HEK293T (cell line): ENCODE measurements around the gene TXNRD1.

Source experiments
- CTCF ChIA-PET: fragments of 350-600 bp; formaldehyde crosslinking; extraction: SDS; loops from one replicate; lab custom pipeline; 2021; ENCODE audit warnings: antibody characterized with exemption, inconsistent platforms; lab: Yijun Ruan, JAX
- POLR2A ChIA-PET: fragments of 350-600 bp; formaldehyde crosslinking; extraction: SDS; loops from one replicate; lab custom pipeline; 2020; ENCODE audit warnings: antibody characterized with exemption, inconsistent platforms; lab: Yijun Ruan, JAX
- DNase-seq: peaks from one replicate; pipeline ENCODE4 v3.0.0; 2012; ENCODE audit warnings: mixed read lengths; ENCODE audit errors: extremely low spot score
- ARNT ChIP-seq: fragments of 450-650 bp; IDR thresholded peaks from 2 replicates; pipeline ENCODE4 v1.6.1; 2017; ENCODE audit warnings: mild to moderate bottlenecking
- BHLHE40 ChIP-seq: fragments of 450-650 bp; IDR thresholded peaks from 2 replicates; pipeline ENCODE4 v1.6.1; 2016; ENCODE audit warnings: mild to moderate bottlenecking, moderate library complexity, borderline replicate concordance
- CTBP1 ChIP-seq: fragments of 450-650 bp; IDR thresholded peaks from 2 replicates; pipeline ENCODE4 v1.6.1; 2016; ENCODE audit warnings: borderline replicate concordance
- ELF4 ChIP-seq: fragments of 450-650 bp; IDR thresholded peaks from 2 replicates; pipeline ENCODE4 v1.6.1; 2017; ENCODE audit warnings: antibody characterized with exemption
- FOXA1 ChIP-seq: fragments of 450-650 bp; IDR thresholded peaks from 2 replicates; pipeline ENCODE4 v1.6.1; 2016; ENCODE audit warnings: mild to moderate bottlenecking
- FOXK2 ChIP-seq: fragments of 450-650 bp; IDR thresholded peaks from 2 replicates; pipeline ENCODE4 v1.6.1; 2016; ENCODE audit warnings: mild to moderate bottlenecking
- FOXM1 ChIP-seq: fragments of 450-650 bp; IDR thresholded peaks from 2 replicates; pipeline ENCODE4 v1.6.1; 2017; ENCODE audit warnings: mild to moderate bottlenecking, borderline replicate concordance
- HDGF ChIP-seq: fragments of 450-650 bp; IDR thresholded peaks from 2 replicates; pipeline ENCODE4 v1.6.1; 2017; ENCODE audit warnings: antibody characterized with exemption, borderline replicate concordance
- L3MBTL2 ChIP-seq: fragments of 450-650 bp; conservative IDR thresholded peaks from 2 replicates; pipeline ENCODE4 v1.6.1; 2016; ENCODE audit warnings: mild to moderate bottlenecking
- LEF1 ChIP-seq: fragments of 450-650 bp; IDR thresholded peaks from 2 replicates; pipeline ENCODE4 v1.6.1; 2017; ENCODE audit warnings: mild to moderate bottlenecking, borderline replicate concordance
- NFRKB ChIP-seq: fragments of 450-650 bp; IDR thresholded peaks from 2 replicates; pipeline ENCODE4 v1.6.1; 2016; ENCODE audit warnings: mild to moderate bottlenecking, moderate library complexity
- SP1 ChIP-seq: fragments of 450-650 bp; IDR thresholded peaks from 2 replicates; pipeline ENCODE4 v1.6.1; 2017
- SUZ12 ChIP-seq: fragments of 450-650 bp; IDR thresholded peaks from 2 replicates; pipeline ENCODE4 v1.6.1; 2016; ENCODE audit warnings: mild to moderate bottlenecking
- TARDBP ChIP-seq: fragments of 450-650 bp; IDR thresholded peaks from 2 replicates; pipeline ENCODE4 v1.6.1; 2016
- ZNF384 ChIP-seq: fragments of 450-650 bp; IDR thresholded peaks from 2 replicates; pipeline ENCODE4 v1.6.1; 2016
- TF ChIP-seq, protein P1 (sequence below): fragments of 450-650 bp; IDR thresholded peaks from 2 replicates; pipeline ENCODE4 v1.6.1; 2016

The TXNRD1 gene

DNA sequence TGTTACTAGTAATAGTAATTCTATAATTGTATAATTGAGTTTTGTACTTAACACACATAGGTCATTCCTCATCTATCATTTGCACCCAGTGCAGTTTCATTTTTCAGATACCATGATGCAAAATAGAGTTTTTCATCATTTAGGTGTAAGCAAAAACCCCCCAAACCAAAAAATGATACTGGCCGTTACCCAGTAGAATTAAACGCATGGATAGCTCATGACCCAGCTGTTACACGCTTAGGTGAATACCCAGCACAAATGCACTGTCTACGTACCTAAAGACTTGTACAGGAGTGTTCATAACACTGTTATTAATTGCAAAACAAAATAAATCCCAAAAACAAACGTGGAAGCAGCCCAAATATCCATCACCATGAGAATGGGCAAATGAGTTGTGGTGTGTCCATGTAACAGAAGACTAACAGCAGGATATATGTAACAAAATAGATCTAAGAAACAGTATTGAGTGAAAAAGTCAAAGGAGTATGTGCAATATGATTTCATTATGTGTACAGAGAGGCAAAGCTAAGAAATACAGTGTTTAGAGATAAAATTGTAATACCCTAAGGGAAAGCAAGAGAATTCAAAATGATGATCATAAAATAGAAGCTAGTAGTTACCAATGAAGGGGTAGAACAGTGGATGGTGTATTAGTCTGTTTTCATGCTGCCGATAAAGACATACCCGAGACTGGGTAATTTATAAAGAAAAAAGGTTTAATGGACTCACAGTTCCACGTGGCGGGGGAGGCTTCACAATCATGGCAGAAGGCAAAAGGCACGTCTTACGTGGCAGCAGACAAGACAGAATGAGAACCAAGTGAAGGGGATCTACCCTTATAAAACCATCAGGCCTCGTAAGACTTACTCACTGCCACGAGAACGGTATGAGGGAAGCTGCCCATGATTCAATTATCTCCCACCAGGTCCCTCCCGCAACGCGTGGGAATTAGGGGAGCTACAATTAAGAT lies 137.7 kb downstream of the TXNRD1 start:
- TF ChIP-seq FOXM1 (no peak), CTBP1 (no peak), LEF1 (no peak), SUZ12 (no peak), NFRKB (no peak), L3MBTL2 (no peak), SP1 (no peak), ZNF384 (no peak), ARNT (no peak), TARDBP (no peak), FOXA1 (no peak)
- CTCF ChIA-PET = interaction anchor here (0.6 kb wide), 1 partner anchor 1116 kb away, joined by 4 read pairs; no protein-coding TSS in a partner anchor
- DNase-seq = no peak
- POLR2A ChIA-PET = no interaction called here

DNA sequence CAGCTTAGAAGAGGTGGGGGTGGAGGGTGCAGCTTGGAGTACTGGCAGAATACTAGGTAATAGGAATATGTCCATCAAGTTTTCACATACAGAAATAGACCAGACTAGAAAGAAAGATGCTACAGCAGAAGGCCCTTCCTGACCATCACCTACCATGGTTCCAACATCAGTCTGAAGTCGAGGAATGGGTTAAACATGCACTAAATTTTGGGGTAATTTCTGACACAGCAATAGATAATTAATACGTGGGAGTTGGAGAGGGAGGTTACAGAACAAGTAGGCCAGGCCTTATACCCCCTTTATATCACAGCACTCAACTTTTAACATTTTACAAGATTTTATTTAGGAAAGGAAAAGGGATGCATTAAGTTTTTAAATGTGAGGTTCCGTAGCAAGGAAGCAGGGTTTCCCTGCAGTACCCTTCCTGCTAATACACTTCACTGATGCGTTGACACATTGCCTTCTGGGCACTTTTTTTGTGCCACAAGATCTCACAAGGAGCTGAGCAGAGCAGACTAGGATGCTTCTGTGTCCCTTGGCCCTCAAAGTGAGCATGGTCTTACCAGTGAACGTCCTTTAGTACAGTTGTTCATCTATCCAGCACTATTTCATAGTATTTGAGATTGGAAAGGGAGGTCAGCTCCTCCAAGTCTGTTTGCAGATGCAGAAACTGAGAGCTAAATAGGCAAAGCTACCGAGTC lies 138.7 kb downstream of the TXNRD1 start:
- POLR2A ChIA-PET = no interaction called here
- no peak for DNase-seq
- no peak for TF ChIP-seq HDGF
- TF ChIP-seq ZNF384 = no peak
- no peak for TF ChIP-seq FOXK2
- TF ChIP-seq, protein P1, sequence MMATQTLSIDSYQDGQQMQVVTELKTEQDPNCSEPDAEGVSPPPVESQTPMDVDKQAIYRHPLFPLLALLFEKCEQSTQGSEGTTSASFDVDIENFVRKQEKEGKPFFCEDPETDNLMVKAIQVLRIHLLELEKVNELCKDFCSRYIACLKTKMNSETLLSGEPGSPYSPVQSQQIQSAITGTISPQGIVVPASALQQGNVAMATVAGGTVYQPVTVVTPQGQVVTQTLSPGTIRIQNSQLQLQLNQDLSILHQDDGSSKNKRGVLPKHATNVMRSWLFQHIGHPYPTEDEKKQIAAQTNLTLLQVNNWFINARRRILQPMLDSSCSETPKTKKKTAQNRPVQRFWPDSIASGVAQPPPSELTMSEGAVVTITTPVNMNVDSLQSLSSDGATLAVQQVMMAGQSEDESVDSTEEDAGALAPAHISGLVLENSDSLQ = no peak
- TF ChIP-seq SP1 = no peak
- no peak for TF ChIP-seq BHLHE40
- no peak for TF ChIP-seq SUZ12
- TF ChIP-seq L3MBTL2 = no peak
- TF ChIP-seq TARDBP = no peak
- TF ChIP-seq ARNT = no peak
- TF ChIP-seq ELF4 = no peak
- no peak for TF ChIP-seq FOXA1
- no peak for TF ChIP-seq NFRKB
- no peak for TF ChIP-seq LEF1
- no peak for TF ChIP-seq FOXM1
- TF ChIP-seq CTBP1 = no peak
- CTCF ChIA-PET = no interaction called here

DNA sequence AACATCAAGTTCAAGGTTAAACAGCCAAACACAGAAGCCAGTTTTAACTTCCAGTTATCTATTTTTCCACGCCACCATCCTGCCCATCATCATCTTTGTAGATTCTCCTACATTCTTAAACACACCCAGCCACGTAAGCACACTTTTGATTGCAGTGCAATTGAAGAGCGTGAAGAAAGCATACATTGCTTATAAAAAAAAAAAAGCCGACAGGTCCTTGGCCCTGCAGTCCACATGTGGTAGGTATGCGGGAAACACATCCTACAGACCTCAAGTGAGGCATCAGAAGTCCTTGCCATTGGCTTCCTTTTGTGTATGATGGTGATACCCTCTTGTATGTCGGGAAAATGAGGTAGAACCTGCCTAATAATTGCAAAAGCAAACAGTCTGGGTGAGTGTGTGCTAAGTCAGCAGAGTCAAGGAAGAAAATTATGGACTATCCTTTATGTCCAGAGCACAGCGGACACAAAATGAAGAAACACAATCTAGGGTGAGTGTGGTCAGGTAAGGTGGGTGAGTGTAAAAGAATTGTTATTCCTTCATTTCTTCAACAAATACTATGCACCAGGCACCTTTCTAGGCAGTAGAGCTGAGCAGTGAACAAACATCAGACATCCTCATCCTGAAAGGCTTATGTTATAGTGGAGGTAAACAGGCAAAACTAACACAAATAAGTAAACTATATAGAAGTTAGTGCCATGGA lies 139.4 kb downstream of the TXNRD1 start:
- POLR2A ChIA-PET = no interaction called here
- DNase-seq = no peak
- TF ChIP-seq FOXA1 = no peak
- no peak for TF ChIP-seq ELF4
- no peak for TF ChIP-seq SP1
- TF ChIP-seq, protein P1 = no peak
- no peak for TF ChIP-seq CTBP1
- no peak for TF ChIP-seq L3MBTL2
- TF ChIP-seq FOXM1 = no peak
- TF ChIP-seq NFRKB = no peak
- CTCF ChIA-PET = no interaction called here

DNA sequence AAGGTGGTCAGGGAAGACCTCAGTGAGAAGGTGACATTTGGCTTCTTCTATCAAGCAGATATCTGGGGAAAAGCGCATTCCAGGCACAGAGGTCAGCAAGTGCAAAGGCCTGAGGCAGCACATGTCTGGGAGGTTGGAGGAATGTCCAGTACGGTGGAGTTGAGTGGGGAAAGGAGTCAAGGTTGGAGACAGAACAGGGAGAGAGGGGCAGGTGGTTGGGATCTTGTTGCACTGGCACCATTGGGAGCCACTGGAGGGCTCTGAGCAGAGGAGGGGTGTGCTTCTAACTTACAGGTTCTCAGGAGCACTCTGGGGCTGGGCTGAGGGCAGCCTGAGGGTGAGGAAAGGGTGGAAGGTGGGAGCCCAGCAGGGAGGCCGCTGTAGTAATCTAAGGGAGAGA lies 140.1 kb downstream of the TXNRD1 start:
- DNase-seq = no peak
- POLR2A ChIA-PET = no interaction called here
- CTCF ChIA-PET = no interaction called here
- TF ChIP-seq FOXA1 (no peak), TARDBP (no peak), FOXK2 (no peak), L3MBTL2 (no peak), ARNT (no peak), SP1 (no peak), SUZ12 (no peak), FOXM1 (no peak)
- TF ChIP-seq, protein P1 = no peak

DNA sequence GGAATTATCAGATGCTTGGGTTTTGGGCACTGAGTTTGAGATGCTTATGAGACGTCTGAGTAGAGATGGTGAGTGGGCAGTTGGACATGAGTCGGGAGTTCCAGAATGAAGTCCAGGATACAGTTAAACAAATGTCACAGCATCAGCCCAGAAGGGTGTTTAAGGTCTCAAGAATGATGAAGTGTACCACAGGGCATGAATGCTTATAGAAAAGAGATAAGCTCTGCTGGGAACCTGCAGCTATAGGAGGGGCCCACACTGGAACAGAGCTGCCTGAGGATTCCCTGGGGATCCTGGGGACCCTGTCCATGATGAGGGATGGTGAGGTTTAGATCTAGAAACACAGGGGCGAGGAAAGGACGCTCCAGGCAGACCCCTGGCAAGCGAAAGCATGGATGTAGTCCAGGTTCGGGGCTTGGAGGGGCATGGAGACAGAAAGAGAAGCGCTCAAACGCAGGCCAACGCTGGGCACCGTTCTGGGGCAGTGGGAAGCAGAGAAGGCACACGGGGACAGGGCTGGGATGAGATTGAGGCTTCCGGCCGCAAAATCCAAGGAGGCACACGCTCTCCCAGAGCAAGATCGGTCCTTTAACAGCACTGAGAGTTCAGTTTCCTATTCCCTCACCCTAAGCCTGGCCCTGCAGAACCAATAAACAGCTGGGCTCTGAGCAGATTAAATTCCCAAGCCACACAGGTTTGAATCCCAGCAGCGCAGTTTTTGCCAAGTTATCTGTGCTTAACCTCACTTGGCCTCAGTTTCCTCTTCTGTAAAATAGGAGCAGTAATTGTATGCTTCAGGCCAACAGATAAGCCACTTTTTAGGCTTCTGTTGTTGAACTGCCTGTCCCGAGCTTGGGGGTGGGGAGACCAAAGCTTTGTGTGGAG lies 140.9 kb downstream of the TXNRD1 start:
- TF ChIP-seq L3MBTL2 = no peak
- ChIA-PET POLR2A (no interaction called here), CTCF (no interaction called here)
- DNase-seq = no peak
